IPS-15b (cell line): ENCODE measurements around the gene TRAPPC14.
"Not testable (repeated sequence)": the region's sequence is repeated elsewhere in the genome, so short reads cannot be mapped to it uniquely, and the experiment has no call there.

Experiments used
- H3K27me3 ChIP-seq: one replicate; pipeline ENCODE4 v1.6.1; 2013; ENCODE audit warnings: low read length; ENCODE audit not compliant: control insufficient read depth, insufficient read depth
- H3K36me3 ChIP-seq: one replicate; pipeline ENCODE4 v1.6.1; 2013; ENCODE audit warnings: low read length; ENCODE audit not compliant: control insufficient read depth, insufficient read depth
- H3K4me1 ChIP-seq: one replicate; pipeline ENCODE4 v1.6.1; 2013; ENCODE audit warnings: mild to moderate bottlenecking, low read length; ENCODE audit not compliant: control insufficient read depth, insufficient read depth
- H3K4me3 ChIP-seq: one replicate; pipeline ENCODE4 v1.5.1; 2013; ENCODE audit warnings: low read depth, low read length
- H3K9ac ChIP-seq: one replicate; pipeline ENCODE4 v1.6.1; 2013; ENCODE audit warnings: low read depth, mild to moderate bottlenecking, low read length
- H3K9me3 ChIP-seq: one replicate; pipeline ENCODE4 v1.6.1; 2013; ENCODE audit warnings: mild to moderate bottlenecking, low read length; ENCODE audit not compliant: control insufficient read depth, insufficient read depth

Gene TRAPPC14

DNA sequence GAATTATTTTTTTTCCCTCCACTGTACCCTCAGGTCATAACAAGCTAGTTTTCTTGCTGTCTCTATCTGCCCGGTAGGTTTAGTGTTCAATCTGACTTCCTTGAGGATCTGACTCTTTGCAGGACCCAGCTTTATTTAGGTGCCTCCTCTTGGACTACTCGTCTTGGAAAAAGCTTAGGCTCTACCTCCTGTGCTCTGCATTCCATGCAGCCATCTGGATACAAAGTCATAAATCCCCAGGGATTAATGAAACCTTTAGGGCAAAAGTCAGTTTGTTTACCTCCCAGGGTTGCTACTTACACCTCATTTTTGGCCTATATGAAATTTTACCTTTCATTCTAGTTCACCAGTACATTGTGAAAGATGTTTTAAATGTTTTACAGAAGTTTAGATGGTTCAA lies 27.2 kb upstream of the TRAPPC14 start:
- Histone ChIP-seq H3K4me1 (peaks cover 3% of the 10 kb centered on the region), H3K4me3 (no peak overlapping the region)

DNA sequence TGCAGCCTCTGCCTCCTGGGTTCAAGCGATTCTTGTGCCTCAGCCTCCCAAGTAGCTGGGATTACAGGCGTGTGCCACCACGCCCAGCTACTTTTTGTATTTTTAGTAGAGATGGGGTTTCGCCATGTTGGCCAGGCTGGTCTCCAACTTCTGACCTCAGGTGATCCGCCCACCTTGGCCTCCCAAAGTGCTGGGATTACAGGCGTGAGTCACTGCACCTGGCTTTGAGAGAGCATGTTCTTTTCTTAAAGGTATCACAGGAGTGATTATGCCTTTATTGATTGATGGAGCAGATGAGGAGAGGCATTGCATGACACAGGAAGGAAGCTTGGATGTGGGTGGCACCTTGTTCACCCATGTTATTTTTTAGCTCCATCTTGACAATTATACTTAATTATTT lies 24.6 kb upstream of the TRAPPC14 start:
- not testable (repeated sequence) for H3K9me3 ChIP-seq, H3K36me3 ChIP-seq, H3K4me3 ChIP-seq, H3K4me1 ChIP-seq, H3K27me3 ChIP-seq, H3K9ac ChIP-seq

More for the DNA sequence above, 27.2 kb upstream of the TRAPPC14 start:
- Histone ChIP-seq H3K27me3 (no peaks in the 10 kb centered on the region), H3K9me3 (no peaks in the 10 kb centered on the region), H3K36me3 (no peaks in the 10 kb centered on the region), H3K9ac (no peak overlapping the region)

DNA sequence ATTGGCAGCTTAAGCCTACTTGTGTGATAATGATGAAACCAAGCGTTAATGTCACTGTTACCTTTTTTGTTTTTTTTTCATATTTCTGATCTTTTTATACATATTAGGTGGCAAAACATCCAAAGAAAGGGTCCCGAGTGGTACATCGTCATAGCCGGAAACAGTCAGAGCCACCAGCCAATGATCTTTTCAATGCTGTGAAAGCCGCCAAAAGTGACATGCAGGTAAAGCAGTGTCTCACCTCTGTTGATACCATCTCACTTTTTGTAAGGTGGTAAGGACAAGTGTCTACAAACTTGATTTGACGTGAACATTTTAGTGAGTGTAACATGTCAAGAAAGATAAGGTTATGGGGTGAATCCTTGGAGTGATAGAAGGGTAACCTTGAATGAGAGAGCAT lies 24.1 kb upstream of the TRAPPC14 start:
- peaks cover 11% of the 10 kb centered on the region for H3K27me3 ChIP-seq
- not testable (repeated sequence) for H3K9me3 ChIP-seq, H3K4me3 ChIP-seq, H3K36me3 ChIP-seq, H3K4me1 ChIP-seq, H3K9ac ChIP-seq

DNA sequence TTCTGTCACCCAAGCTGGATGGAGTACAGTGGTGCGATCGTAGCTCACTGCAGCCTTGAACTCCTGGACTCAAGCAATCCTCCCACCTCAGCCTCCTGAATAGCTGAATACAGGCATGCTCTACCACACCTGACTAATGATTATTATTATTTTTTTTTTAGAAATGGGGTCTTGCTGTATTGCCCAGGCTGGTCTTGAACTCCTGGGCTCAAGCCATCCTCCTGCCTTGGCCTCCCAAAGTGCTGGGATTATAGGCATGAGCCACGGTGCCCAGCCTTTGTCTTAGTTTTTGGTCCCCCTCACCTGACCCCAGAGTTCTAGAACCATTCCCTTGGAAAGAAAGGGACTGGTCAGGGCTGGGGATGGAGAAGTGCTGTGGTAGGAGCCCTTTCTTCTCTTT lies 21.6 kb upstream of the TRAPPC14 start:
- not testable (repeated sequence) for H3K4me3 ChIP-seq, H3K4me1 ChIP-seq, H3K9me3 ChIP-seq, H3K36me3 ChIP-seq, H3K9ac ChIP-seq
- peaks cover 11% of the 10 kb centered on the region for H3K27me3 ChIP-seq

DNA sequence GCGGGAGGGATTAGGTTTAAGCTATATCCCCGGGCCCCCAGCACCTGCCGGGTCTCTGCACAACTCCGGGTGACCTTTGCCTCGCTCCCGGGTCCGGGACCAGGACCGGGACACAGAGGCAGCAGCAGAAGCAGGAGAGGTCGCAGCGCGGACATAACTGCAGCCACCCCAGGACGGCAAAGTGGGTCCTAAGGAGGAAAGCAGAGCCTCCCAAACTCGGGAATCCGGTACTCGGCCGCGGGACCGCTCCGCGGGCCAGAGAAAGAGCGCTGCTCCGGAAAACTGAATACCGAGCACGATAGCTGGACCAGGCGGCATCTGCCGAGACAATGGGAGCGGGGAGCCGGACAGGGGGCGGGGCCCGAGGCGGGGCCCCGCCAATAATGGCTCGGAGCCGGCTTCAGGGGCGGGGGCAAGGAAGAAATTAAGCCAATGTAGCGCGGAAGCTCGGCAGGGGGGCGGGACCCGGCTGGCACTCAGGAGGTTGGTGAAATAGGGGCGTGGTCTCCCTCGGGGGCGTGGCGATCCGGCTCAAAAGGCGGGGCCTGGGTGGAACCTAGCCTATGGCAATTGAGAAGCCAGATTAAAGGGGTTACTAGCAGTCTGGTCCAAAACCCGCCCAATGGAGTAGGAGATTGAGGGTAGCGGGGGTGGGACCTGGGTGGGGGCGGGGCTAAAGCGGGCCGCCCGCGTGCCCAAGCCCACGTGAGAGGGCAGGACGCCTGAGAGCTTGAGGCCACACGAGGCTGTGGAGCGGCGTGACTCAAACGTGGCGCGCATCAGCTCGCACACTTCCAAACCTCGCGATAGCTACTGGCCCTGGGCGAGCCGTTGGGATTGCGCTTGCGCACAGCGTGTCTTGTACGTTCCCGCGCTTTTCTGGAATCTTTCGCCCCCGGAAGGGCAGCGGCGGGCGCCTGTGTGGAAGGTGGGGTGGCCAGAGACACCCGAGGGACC lies 18.8 kb upstream of the TRAPPC14 start, which contains the start of the genes GPC2 and STAG3:
TSS of gene GPC2 (minus strand) at position 337 of the 957 bp plus-strand sequence. CDS start at position 155, 182 bp downstream.
TSS of gene STAG3 (plus strand) at position 874 of the 957 bp plus-strand sequence. CDS start 2,639 bp downstream, outside the sequence.
- Histone ChIP-seq H3K36me3 (peaks cover 7% of the 10 kb centered on the region), H3K9me3 (no peaks in the 10 kb centered on the region), H3K27me3 (peaks cover 11% of the 10 kb centered on the region), H3K9ac (no peak within 1 kb of the TSS), H3K4me3 (peak within 1 kb of the TSS; percentile 93), H3K4me1 (peaks cover 3% of the 10 kb centered on the region)

DNA sequence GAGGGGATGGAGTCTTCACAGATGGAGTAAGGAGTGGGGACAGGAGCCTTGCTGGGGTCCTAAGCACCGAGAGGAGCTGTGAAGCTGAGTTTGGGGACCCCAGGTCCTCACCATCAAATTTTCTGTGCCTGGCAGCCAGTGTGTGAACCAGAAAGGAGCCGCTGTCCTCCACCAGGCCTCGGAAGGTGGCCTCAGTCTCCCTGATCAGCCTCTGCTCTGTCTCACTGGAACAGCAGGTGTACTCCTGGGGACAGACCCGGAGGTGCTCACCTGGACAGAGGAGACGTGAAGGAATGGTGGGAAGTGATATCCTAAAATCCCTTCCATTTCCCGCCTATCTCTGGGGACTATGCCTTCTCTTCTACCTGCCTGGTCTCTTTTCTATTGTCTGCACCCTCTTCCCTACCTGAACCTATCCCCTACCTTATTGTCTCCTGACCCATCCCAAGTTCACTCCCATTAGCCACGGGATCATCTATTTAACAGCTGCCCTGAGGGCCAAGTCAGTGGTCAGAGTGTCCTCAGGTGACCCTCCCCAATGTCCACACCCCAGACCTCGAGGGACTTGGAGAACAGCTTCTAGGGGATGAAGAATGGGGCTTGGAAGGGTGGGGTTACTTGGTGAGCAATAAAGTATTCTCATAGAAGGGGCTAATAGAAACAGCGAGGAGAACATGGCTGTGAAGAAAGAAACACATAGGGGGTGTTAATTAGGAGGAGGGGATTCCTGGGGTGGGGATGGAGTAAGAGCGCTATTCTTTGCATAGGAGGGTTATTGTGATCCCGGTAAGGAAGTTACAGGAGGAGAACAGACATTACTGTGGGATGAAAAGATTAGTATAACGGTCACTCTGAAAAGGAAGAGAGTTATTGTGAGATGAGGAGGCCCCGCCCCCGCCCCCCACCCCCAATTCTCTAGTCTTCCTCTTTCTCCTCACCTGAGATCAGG lies 17.8 kb upstream of the TRAPPC14 start:
- H3K4me1 ChIP-seq, result peaks cover 7% of the 10 kb centered on the region
- H3K4me3 ChIP-seq, result peak overlapping the region; percentile 93
- no peak overlapping the region for H3K9ac ChIP-seq
- H3K9me3 ChIP-seq, result no peaks in the 10 kb centered on the region
- H3K27me3 ChIP-seq, result peaks cover 11% of the 10 kb centered on the region
- H3K36me3 ChIP-seq, result peaks cover 7% of the 10 kb centered on the region

DNA sequence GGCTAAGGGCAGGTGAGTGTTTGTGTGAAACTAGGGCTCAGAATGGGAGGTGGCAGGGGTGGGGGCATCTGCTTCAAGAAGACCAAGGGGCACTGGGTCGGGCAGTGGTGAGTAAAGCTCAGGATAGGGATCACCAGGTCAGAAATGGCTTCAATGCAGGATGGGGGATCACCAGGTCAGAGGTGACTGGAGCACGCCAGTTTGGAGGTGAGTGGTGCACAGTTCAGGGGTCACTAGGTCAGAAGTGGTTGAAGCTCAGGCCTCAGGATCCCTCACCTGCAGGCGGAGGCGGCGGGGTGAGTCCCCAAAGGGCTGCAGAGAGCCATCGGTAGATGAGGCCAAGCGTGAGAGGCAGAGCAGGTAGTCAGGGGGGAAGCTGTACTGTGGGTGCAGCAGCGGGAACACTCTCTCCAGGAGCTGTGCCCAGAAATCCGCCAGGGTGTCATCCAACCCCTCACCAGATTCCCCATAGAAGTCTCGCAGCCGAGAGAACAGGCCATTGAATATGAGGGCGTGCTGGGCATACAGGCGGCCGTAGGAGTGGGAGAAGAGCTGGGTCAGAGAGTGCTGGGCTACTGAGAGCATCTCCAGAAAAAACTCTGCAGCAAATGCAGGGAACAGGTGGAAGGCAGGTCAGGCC lies 16.9 kb upstream of the TRAPPC14 start:
- H3K4me1 ChIP-seq, result peaks cover 7% of the 10 kb centered on the region
- H3K9me3 ChIP-seq, result no peaks in the 10 kb centered on the region
- H3K27me3 ChIP-seq, result peaks cover 11% of the 10 kb centered on the region
- no peak overlapping the region for H3K9ac ChIP-seq
- H3K36me3 ChIP-seq, result peaks cover 7% of the 10 kb centered on the region
- H3K4me3 ChIP-seq, result no peak overlapping the region

DNA sequence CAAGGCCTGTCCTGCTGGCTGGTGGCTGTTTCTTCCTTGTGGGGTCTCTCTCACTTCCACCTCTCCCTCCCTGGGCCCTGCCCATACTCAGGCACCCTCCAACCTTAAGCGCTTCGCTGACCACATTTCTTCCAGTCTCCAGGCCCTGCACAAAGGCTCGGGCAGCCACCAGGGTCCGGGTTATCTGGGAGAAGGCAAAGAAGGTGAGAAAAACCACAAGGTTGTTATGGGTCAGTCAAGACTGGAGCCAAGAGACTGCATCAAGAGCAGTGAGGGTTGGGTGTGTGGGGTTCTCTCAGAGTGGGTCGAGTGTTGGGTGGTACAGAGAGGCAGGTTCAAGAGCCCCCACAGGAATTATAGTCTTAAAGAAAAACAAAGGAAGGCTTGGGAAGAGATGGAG lies 16.1 kb upstream of the TRAPPC14 start:
- H3K4me1 ChIP-seq, result peaks cover 10% of the 10 kb centered on the region
- no peaks in the 10 kb centered on the region for H3K9me3 ChIP-seq
- H3K4me3 ChIP-seq, result no peak overlapping the region
- peaks cover 11% of the 10 kb centered on the region for H3K27me3 ChIP-seq
- no peak overlapping the region for H3K9ac ChIP-seq
- H3K36me3 ChIP-seq, result peaks cover 7% of the 10 kb centered on the region

DNA sequence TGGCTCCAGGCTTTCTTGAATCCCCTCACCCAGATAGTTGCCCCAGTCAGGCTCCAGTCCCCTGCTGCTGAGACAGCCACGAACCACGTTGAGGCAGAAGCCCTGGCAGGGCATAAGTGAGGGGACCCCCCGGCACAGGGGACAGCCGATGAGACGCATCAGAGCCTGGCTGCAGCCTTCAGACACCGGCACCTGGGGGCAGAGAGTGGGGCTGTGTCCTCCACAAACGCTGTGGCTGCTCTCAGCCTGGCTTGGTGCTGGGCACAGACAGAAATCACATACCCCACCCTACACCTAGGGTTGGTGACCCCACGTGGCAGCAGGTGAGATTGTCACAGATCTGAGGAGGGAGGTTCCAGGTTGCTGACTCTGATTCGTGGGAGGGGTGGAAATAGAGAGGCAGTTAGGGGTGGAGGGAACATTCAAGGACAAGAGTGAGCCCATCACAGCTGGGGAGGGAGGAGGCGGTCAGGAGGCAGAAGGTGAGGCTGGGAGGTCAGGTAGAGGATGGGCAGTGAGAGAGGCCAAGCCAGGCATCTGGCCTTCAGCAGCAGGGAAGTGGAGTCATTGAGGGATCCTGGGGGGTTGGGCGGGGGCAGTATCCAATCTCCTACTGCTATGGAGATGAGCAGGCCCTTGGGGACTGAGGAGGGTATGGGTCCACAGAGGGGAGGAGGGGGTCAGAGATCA lies 15.4 kb upstream of the TRAPPC14 start:
- Histone ChIP-seq H3K4me1 (peaks cover 13% of the 10 kb centered on the region), H3K9ac (no peak overlapping the region), H3K4me3 (no peak overlapping the region), H3K36me3 (peaks cover 7% of the 10 kb centered on the region), H3K9me3 (no peaks in the 10 kb centered on the region), H3K27me3 (peaks cover 11% of the 10 kb centered on the region)

DNA sequence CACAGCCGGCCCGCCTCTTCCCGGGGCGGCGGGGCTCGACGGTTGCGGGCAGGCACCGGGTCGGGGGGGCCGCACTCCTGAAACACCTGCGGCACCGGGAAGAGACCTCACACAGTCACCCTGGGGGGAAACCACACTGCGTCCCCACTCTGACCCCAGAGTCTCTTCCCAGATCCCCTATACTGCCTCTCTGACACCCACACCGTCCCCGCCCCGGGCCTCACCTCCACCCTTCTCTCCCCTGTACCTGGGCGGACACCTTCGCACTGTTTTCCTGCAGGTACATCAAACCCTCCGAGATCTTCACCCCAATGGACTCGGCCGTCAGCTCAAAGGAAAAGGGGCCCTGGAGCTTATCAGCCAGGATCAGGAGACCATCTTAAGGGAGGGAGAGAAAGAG lies 13.3 kb upstream of the TRAPPC14 start:
- peak overlapping the region; percentile 58 for H3K4me3 ChIP-seq
- H3K27me3 ChIP-seq, result peaks cover 8% of the 10 kb centered on the region
- no peak overlapping the region for H3K9ac ChIP-seq
- peaks cover 18% of the 10 kb centered on the region for H3K4me1 ChIP-seq
- H3K9me3 ChIP-seq, result no peaks in the 10 kb centered on the region
- H3K36me3 ChIP-seq, result peaks cover 7% of the 10 kb centered on the region
